K562 (cell line): ENCODE data around the gene CFAP298. TPM values are rescaled to one million over a fixed set of nuclear protein-coding genes. Genes with fewer than 3 reads are reported as not detected.

Experiments used
- ATAC-seq: fragments of 200-7000 bp; cut with Tn5 transposase; 3 replicates; pipeline ENCODE4 v1.9.1; 2020; ENCODE audit warnings: moderate library complexity
- BruUV-seq: library from RNA; stranded (reverse); fragments of 400-500 nt; replicated peaks from 2 replicates; lab custom pipeline; 2021; lab: Mats Ljungman, UMichigan
- CTCF ChIA-PET: fragments of 300-600 bp; formaldehyde crosslinking; extraction: SDS; loops from one replicate; lab custom pipeline; 2021; ENCODE audit warnings: low intra/inter-chr PET ratio; lab: Yijun Ruan, JAX
- POLR2A ChIA-PET: fragments of 300-600, 350-650 bp; sonication (Branson Sonifier 250); formaldehyde crosslinking; extraction: SDS; loops from one replicate; lab custom pipeline; 2021; ENCODE audit warnings: antibody characterized with exemption, inconsistent platforms; lab: Yijun Ruan, JAX
- DNase-seq, 4 experiments: peaks; one replicate each; pipeline versions ENCODE4 v3.0.0 to v3.0.0-alpha.2; 2011 to 2018; ENCODE audit warnings: low spot score in 3 of 4, mixed read lengths in 3 of 4; ENCODE audit errors: extremely low read depth in 1 of 4
- FAIRE-seq: peaks from 2 replicates; lab custom pipeline; 2011; peaks lifted over from hg19 to GRCh38; lab: Jason Lieb, UNC
- H2AFZ ChIP-seq: 2 replicates; pipeline ENCODE4 v1.6.0; 2011; ENCODE audit warnings: low read depth, low read length, control low read depth, inconsistent platforms
- H3K27ac ChIP-seq: fragments of 200-600 bp; 3 replicates; pipeline ENCODE4 v1.8.0; 2011; ENCODE audit warnings: low read depth, mild to moderate bottlenecking, control low read depth, inconsistent platforms, low read length, moderate library complexity, mixed read lengths; ENCODE audit errors: extremely low read depth
- H3K27me3 ChIP-seq, 2 experiments: fragments of 300-600 bp in 1 of 2; 2 replicates in 1 of 2; 3 replicates in 1 of 2; pipeline versions ENCODE4 v1.6.0 to v1.8.0; 2011; ENCODE audit warnings: inconsistent platforms in 2 of 2, low read length in 2 of 2, mild to moderate bottlenecking in 1 of 2, mixed read lengths in 1 of 2, moderate library complexity in 1 of 2; ENCODE audit not compliant: control insufficient read depth in 2 of 2, insufficient read depth in 2 of 2
- H3K36me3 ChIP-seq: fragments of 300-600 bp; 3 replicates; pipeline ENCODE4 v1.8.0; 2011; ENCODE audit warnings: mild to moderate bottlenecking, low read length, inconsistent platforms; ENCODE audit not compliant: control insufficient read depth, insufficient read depth
- H3K4me1 ChIP-seq, 2 experiments: fragments of 200-600 bp in 1 of 2; replicated peaks in 1 of 2; 2 replicates in 1 of 2; 3 replicates in 1 of 2; pipeline versions ENCODE4 v1.5.1 to v1.8.0; 2011; ENCODE audit warnings: inconsistent platforms in 2 of 2, low read length in 2 of 2, mild to moderate bottlenecking in 1 of 2, mixed read lengths in 1 of 2, moderate library complexity in 1 of 2; ENCODE audit not compliant: control insufficient read depth in 2 of 2, insufficient read depth in 2 of 2
- H3K4me2 ChIP-seq: 2 replicates; pipeline ENCODE4 v1.6.1; 2011; ENCODE audit warnings: low read length, control low read depth, inconsistent platforms, mixed read lengths; ENCODE audit not compliant: insufficient read depth
- H3K4me3 ChIP-seq: fragments of 200-600 bp; sonication (generic), shearing (Covaris generic); 2 replicates; pipeline ENCODE4 v1.5.1; 2016; ENCODE audit warnings: control low read depth, inconsistent platforms
- H3K79me2 ChIP-seq: fragments of 200-600 bp; 3 replicates; pipeline ENCODE4 v1.8.0; 2011; ENCODE audit warnings: low read length, inconsistent platforms; ENCODE audit not compliant: control insufficient read depth, insufficient read depth
- H3K9ac ChIP-seq, 2 experiments: 2 replicates each; pipeline versions ENCODE4 v1.6.0 to v1.6.1; 2011; ENCODE audit warnings: low read depth in 2 of 2, low read length in 2 of 2, control low read depth in 1 of 2, inconsistent platforms in 1 of 2, mild to moderate bottlenecking in 1 of 2, mixed read lengths in 1 of 2; ENCODE audit not compliant: insufficient read depth in 1 of 2
- H3K9me1 ChIP-seq: one replicate; pipeline ENCODE4 v1.6.0; 2011; ENCODE audit warnings: inconsistent platforms, mild to moderate bottlenecking, low read length, moderate library complexity; ENCODE audit not compliant: control insufficient read depth, insufficient read depth
- H3K9me3 ChIP-seq: replicated peaks from 2 replicates; pipeline ENCODE4 v1.5.1; 2011; ENCODE audit warnings: low read depth, low read length, inconsistent platforms; ENCODE audit not compliant: control insufficient read depth, insufficient read depth
- H4K20me1 ChIP-seq: replicated peaks from 2 replicates; pipeline ENCODE4 v1.6.1; 2011; ENCODE audit warnings: low read length, inconsistent platforms, mixed read lengths; ENCODE audit not compliant: control insufficient read depth, insufficient read depth
- CC2D1A ChIP-seq: fragments of 450-650 bp; IDR thresholded peaks from 2 replicates; pipeline ENCODE4 v1.6.1; 2017; ENCODE audit warnings: mild to moderate bottlenecking
- DDX20 ChIP-seq: fragments of 450-650 bp; IDR thresholded peaks from 2 replicates; pipeline ENCODE4 v1.6.1; 2016; ENCODE audit warnings: missing genetic modification characterization, low read depth, mild to moderate bottlenecking, missing compliant biosample characterization, moderate library complexity
- GABPB2 ChIP-seq: fragments of 250-450 bp; sonication (Bioruptor Pico); conservative IDR thresholded peaks from 2 replicates; pipeline ENCODE4 v1.5.1; 2021; ENCODE audit warnings: mild to moderate bottlenecking
- L3MBTL2 ChIP-seq: fragments of 450-650 bp; IDR thresholded peaks from 2 replicates; pipeline ENCODE4 v1.6.1; 2016; ENCODE audit warnings: mild to moderate bottlenecking, moderate library complexity
- MYC ChIP-seq, 2 experiments: fragments of 250-450 bp in 1 of 2; sonication (Bioruptor Pico) in 1 of 2; IDR thresholded peaks; 2 replicates each; pipeline versions ENCODE4 v1.5.1 to v1.6.1; 2012 to 2021; ENCODE audit warnings: low read depth in 2 of 2, borderline replicate concordance in 1 of 2, improper control_type of control experiment in 1 of 2, low read length in 1 of 2, mild to moderate bottlenecking in 1 of 2, moderate library complexity in 1 of 2
- PRPF4 ChIP-seq: fragments of 200-400 bp; formaldehyde crosslinking; IDR thresholded peaks from one replicate; pipeline ENCODE4 v1.6.1; 2017; ENCODE audit warnings: low read length, low read depth, mild to moderate bottlenecking; ENCODE audit not compliant: insufficient read depth, poor library complexity, severe bottlenecking
- RBM17 ChIP-seq: fragments of 200-400 bp; formaldehyde crosslinking; IDR thresholded peaks from 2 replicates; pipeline ENCODE4 v1.6.1; 2017; ENCODE audit warnings: low read depth, mild to moderate bottlenecking, low read length, borderline replicate concordance
- ZEB2 ChIP-seq: fragments of 450-650 bp; IDR thresholded peaks from 2 replicates; pipeline ENCODE4 v1.6.1; 2016
- ZFX ChIP-seq: sonication (generic); formaldehyde crosslinking; IDR thresholded peaks from 2 replicates; pipeline ENCODE4 v1.8.0; 2022; ENCODE audit warnings: mild to moderate bottlenecking, missing genetic modification reagents, moderate library complexity
- ZNF311 ChIP-seq: fragments of 250-450 bp; sonication (Bioruptor Pico); IDR thresholded peaks from 2 replicates; pipeline ENCODE4 v1.4.0; 2020; ENCODE audit warnings: mild to moderate bottlenecking, moderate library complexity
- ZNF507 ChIP-seq: conservative IDR thresholded peaks from 2 replicates; pipeline ENCODE4 v1.6.1; 2017; ENCODE audit warnings: missing genetic modification characterization, missing compliant biosample characterization
- WGBS: fragments of 100-300 bp; shearing (Covaris generic); methylation state at CpG from one replicate; pipeline ENCODE4 v1.1.6; 2016; ENCODE audit warnings: low coverage, mixed read lengths; ENCODE audit not compliant: insufficient coverage; ENCODE audit errors: missing lambda C conversion rate; 5-methylcytosine and 5-hydroxymethylcytosine counted together
- in situ Hi-C: fragments of 300-500 bp; cut with MboI; formaldehyde crosslinking; loops from 4 replicates; pipeline ENCODE4 v1.15.0; 2018; ENCODE audit warnings: inconsistent platforms, mixed read lengths
- intact Hi-C: fragments of 100-400 bp; cut with micrococcal nuclease; formaldehyde crosslinking; loops from 2 replicates; pipeline ENCODE4 v1.14.2; 2022
- polyA plus RNA-seq, 8 experiments: library from polyadenylated mRNA; depleted of rRNA in 4 of 8; stranded (reverse) in 5 of 8; unstranded in 3 of 8; fragments of >200 nt; fragmentation: Nextera tagmentation in 2 of 8; fragmentation: Illumina TruSeq in 1 of 8; extraction: Ambion mirVana in 2 of 8; extraction: Trizol in 1 of 8; gene quantifications; 2 replicates each; pipeline versions ENCODE4 v1.2.1 to v1.2.3, GENCODE V29; 2011 to 2014; ENCODE audit warnings: inconsistent platforms in 1 of 8, missing spikeins in 1 of 8
- total RNA-seq, 7 experiments: library from RNA; depleted of rRNA in 6 of 7; stranded (reverse); fragments of >200 nt in 6 of 7; fragmentation: Illumina TruSeq in 2 of 7; extraction: Trizol in 2 of 7; gene quantifications; 2 replicates each; pipeline versions ENCODE4 v1.2.1 to v1.2.3, GENCODE V29; 2011 to 2021; ENCODE audit warnings: low replicate concordance in 1 of 7
- TF ChIP-seq, protein P1 (sequence below), 2 experiments: fragments of 450-650 bp; conservative IDR thresholded peaks; 2 replicates each; pipeline ENCODE4 v1.6.1; 2017; ENCODE audit warnings: mild to moderate bottlenecking in 2 of 2, moderate library complexity in 2 of 2
- TF ChIP-seq, protein P2 (sequence below): sonication (generic); formaldehyde crosslinking; IDR thresholded peaks from 2 replicates; pipeline ENCODE4 v1.8.0; 2022; ENCODE audit warnings: mild to moderate bottlenecking, missing genetic modification reagents
- TF ChIP-seq, protein P3 (sequence below): fragments of 450-650 bp; IDR thresholded peaks from 2 replicates; pipeline ENCODE4 v1.6.1; 2017; ENCODE audit warnings: antibody characterized with exemption, mild to moderate bottlenecking
- TF ChIP-seq, protein P4 (sequence below): fragments of 250-450 bp; sonication (Bioruptor Pico); IDR thresholded peaks from 2 replicates; pipeline ENCODE4 v1.8.0; 2021; ENCODE audit warnings: borderline replicate concordance, mild to moderate bottlenecking, moderate library complexity; ENCODE audit not compliant: poor library complexity, severe bottlenecking

The CFAP298 gene
- total and polyA plus RNA-seq, 9 of the 15 experiments (the other 6 are each of a cell fraction or from before 2014, with no cell fraction given), result 31.4 to 178 (median 89.7) TPM

DNA sequence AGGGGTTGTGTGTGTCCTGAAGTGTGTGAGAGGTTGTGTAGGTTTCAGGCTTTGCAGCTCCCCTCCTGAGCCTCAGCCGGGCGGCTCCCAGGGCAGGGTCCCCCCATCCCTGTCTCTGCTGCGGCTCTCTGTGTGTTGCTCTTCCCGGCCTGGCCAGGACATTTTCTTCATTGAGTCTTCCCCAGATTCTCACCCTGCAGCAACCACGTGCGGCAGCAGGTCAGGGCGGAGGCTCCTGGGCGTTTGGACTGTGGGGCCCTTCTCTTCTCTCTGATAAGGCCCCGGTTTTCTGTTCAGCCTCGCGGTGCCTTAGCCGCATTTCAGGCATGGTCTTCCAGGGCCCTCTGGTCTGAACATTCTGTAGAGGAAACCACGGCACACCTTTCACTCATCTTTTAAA, 25.1 kb downstream of the CFAP298 start:
- BruUV-seq, result no TSS peak
- H3K4me1 ChIP-seq, result peaks cover 13 to 17% of the 10 kb centered on the region in 2 experiments; a peak in 4 of 5 replicates
- no peaks in the 10 kb centered on the region for H4K20me1 ChIP-seq
- H3K4me3 ChIP-seq, result no peak overlapping the region
- DNase-seq (peak; percentile 56 to 77 (median 62)), FAIRE-seq (peak; percentile 23), ATAC-seq (peak; percentile 67)
- no peaks in the 10 kb centered on the region for H3K79me2 ChIP-seq
- no peaks in the 10 kb centered on the region; the same call in 2 of the 3 replicates for H3K36me3 ChIP-seq
- CTCF ChIA-PET, result no interaction called here
- H3K9ac ChIP-seq, result peak overlapping the region; percentile 28 to 77; a peak in 3 of 4 replicates
- no peaks in the 10 kb centered on the region for H3K9me1 ChIP-seq
- peak overlapping the region; percentile 7; the same call in 1 of the 2 replicates for H3K4me2 ChIP-seq
- in situ Hi-C loops, result no loop called here
- H3K27me3 ChIP-seq, result peaks cover 9 to 17% of the 10 kb centered on the region in 2 experiments; a peak in 4 of 5 replicates
- WGBS, result 18% methylated on average over 13 of the region's 13 CpGs
- no peaks in the 10 kb centered on the region for H3K9me3 ChIP-seq
- peak overlapping the region; percentile 96 for H2AFZ ChIP-seq
- POLR2A ChIA-PET, result interaction anchor here (0.6 to 1.6 kb wide), 4 partner anchors 12 to 204 kb away, joined by 3 to 12 read pairs (median 6); no protein-coding TSS in a partner anchor
- no peak overlapping the region; the same call in 2 of the 3 replicates for H3K27ac ChIP-seq
- intact Hi-C loops, result loop anchor here (10.0 kb wide), 1 partner anchor 292 kb away; the partner anchor contains the start of gene MRAP
- TF ChIP-seq DDX20 (tag), result no peak
- no peak for TF ChIP-seq ZFX (CRISPR knock-in tag)
- TF ChIP-seq, protein P1, sequence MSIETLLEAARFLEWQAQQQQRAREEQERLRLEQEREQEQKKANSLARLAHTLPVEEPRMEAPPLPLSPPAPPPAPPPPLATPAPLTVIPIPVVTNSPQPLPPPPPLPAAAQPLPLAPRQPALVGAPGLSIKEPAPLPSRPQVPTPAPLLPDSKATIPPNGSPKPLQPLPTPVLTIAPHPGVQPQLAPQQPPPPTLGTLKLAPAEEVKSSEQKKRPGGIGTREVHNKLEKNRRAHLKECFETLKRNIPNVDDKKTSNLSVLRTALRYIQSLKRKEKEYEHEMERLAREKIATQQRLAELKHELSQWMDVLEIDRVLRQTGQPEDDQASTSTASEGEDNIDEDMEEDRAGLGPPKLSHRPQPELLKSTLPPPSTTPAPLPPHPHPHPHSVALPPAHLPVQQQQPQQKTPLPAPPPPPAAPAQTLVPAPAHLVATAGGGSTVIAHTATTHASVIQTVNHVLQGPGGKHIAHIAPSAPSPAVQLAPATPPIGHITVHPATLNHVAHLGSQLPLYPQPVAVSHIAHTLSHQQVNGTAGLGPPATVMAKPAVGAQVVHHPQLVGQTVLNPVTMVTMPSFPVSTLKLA (conservative IDR thresholded peaks at IDR 0.05), result peak in 1 of 2 experiments; percentile 59; a peak in 1 of 4 replicates
- peak; percentile 96 for TF ChIP-seq L3MBTL2
- TF ChIP-seq ZEB2, result no peak
- peak; percentile 77 for TF ChIP-seq MYC (IDR thresholded peaks at IDR 0.05; ENCODE audit: low read depth, low read length)
- TF ChIP-seq MYC (CRISPR knock-in tag; IDR thresholded peaks at IDR 0.05; ENCODE audit: borderline replicate concordance, low read depth), result no peak
- TF ChIP-seq RBM17, result no peak
- no peak for TF ChIP-seq GABPB2 (CRISPR knock-in tag)
- TF ChIP-seq, protein P2, sequence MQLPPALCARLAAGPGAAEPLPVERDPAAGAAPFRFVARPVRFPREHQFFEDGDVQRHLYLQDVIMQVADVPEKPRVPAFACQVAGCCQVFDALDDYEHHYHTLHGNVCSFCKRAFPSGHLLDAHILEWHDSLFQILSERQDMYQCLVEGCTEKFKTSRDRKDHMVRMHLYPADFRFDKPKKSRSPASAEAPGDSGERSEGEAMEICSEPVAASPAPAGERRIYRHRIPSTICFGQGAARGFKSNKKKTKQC, result no peak
- TF ChIP-seq, protein P3, sequence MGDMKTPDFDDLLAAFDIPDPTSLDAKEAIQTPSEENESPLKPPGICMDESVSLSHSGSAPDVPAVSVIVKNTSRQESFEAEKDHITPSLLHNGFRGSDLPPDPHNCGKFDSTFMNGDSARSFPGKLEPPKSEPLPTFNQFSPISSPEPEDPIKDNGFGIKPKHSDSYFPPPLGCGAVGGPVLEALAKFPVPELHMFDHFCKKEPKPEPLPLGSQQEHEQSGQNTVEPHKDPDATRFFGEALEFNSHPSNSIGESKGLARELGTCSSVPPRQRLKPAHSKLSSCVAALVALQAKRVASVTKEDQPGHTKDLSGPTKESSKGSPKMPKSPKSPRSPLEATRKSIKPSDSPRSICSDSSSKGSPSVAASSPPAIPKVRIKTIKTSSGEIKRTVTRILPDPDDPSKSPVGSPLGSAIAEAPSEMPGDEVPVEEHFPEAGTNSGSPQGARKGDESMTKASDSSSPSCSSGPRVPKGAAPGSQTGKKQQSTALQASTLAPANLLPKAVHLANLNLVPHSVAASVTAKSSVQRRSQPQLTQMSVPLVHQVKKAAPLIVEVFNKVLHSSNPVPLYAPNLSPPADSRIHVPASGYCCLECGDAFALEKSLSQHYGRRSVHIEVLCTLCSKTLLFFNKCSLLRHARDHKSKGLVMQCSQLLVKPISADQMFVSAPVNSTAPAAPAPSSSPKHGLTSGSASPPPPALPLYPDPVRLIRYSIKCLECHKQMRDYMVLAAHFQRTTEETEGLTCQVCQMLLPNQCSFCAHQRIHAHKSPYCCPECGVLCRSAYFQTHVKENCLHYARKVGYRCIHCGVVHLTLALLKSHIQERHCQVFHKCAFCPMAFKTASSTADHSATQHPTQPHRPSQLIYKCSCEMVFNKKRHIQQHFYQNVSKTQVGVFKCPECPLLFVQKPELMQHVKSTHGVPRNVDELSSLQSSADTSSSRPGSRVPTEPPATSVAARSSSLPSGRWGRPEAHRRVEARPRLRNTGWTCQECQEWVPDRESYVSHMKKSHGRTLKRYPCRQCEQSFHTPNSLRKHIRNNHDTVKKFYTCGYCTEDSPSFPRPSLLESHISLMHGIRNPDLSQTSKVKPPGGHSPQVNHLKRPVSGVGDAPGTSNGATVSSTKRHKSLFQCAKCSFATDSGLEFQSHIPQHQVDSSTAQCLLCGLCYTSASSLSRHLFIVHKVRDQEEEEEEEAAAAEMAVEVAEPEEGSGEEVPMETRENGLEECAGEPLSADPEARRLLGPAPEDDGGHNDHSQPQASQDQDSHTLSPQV, result peak; percentile 85
- TF ChIP-seq, protein P4, sequence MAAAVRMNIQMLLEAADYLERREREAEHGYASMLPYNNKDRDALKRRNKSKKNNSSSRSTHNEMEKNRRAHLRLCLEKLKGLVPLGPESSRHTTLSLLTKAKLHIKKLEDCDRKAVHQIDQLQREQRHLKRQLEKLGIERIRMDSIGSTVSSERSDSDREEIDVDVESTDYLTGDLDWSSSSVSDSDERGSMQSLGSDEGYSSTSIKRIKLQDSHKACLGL, result no peak
- no peak for TF ChIP-seq ZNF507 (tag)
- TF ChIP-seq ZNF311 (CRISPR knock-in tag), result no peak
- no peak for TF ChIP-seq PRPF4
- TF ChIP-seq CC2D1A, result no peak
